HG03039 (cell line): Measurements from ENCODE around the gene MED15.

Experiments
- ATAC-seq: cut with Tn5 transposase; IDR thresholded peaks from one replicate; pipeline ENCODE4 v1.9.1; 2021; ENCODE audit warnings: mild to moderate bottlenecking, moderate library complexity; ENCODE audit not compliant: unreplicated experiment

MED15 gene

DNA sequence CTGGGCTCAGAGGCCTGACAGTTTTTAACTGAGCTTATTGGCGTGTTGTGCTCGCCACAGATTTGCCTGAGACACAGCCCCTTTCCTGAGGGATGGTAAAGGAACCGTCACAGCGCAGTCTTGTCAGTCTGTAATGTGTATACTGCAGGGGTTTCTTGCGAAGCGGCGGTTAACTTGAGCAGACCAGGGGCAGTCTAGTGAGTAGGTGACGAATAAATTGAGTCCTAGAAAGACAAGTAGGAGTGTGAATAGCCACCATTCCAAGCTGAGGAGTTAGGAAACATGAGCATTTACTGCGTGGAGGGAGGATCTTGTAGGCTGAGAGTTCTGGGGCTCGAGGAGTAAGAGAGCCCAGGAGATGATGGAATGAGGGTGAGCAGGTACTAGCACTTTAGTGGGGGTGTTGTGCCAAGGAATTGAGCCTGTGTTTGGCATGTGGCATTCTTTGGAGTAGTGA is 1.4 kb downstream of the MED15 start:
- no peak for ATAC-seq

GRCh38 chr22:20509344-20510047 is 2.1 kb downstream of the MED15 start:
- ATAC-seq = no peak

- no peak for ATAC-seq
Measured at GRCh38 chr22:20510811-20511577, 3.6 kb downstream of the MED15 start.

- no peak for ATAC-seq
Measured at GRCh38 chr22:20511578-20512229, 4.3 kb downstream of the MED15 start.

GRCh38 chr22:20514658-20515406 is 7.4 kb downstream of the MED15 start:
- no peak for ATAC-seq

DNA sequence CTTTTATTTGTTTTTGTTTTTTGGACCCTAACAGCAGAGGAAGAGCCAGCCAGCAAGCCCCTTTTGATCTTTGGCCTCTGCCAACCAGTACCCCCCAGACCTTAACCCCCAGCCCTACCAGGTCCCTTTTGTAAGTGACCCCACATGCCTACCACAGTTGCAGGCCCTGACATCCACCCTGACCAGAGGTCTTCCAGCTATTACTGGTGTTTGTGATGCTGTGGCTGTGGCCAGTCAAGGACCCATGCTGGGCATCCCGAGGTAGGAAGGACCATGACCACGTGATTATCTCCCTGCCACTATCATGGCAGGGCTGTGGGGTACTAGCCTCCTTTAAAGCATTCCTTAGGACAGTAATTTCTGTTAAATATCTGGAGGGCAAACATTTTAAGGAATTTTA is 9.0 kb downstream of the MED15 start:
- no peak for ATAC-seq

GRCh38 chr22:20517422-20517821 is 10.0 kb downstream of the MED15 start:
- no peak for ATAC-seq

GRCh38 chr22:20517841-20518592 is 10.6 kb downstream of the MED15 start:
- no peak for ATAC-seq

GRCh38 chr22:20519558-20519957 is 12.1 kb downstream of the MED15 start:
- ATAC-seq = no peak

DNA sequence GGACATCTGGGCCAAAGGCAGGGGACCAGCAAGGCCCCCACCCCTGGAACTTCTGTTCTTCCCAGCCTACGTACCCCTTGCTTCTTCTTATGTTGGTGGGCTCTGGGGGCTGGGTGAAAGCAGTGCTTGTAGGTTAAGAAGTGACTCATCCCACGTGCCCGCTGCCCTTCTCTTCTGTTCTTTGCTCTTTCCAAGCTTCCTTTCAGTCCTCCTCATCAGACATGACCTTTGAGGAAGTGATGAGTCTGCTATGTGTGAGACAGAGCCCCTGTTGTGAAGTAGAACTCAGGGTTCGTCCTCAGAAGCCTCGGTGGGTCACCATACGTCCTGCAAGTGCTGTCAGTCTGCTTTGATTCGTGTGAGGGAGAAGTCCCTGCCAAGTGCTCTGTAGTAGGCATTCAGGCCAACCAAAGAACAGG is 12.7 kb downstream of the MED15 start:
- no peak for ATAC-seq

- no peak for ATAC-seq
Measured at GRCh38 chr22:20522134-20523004, 15.0 kb downstream of the MED15 start.

DNA sequence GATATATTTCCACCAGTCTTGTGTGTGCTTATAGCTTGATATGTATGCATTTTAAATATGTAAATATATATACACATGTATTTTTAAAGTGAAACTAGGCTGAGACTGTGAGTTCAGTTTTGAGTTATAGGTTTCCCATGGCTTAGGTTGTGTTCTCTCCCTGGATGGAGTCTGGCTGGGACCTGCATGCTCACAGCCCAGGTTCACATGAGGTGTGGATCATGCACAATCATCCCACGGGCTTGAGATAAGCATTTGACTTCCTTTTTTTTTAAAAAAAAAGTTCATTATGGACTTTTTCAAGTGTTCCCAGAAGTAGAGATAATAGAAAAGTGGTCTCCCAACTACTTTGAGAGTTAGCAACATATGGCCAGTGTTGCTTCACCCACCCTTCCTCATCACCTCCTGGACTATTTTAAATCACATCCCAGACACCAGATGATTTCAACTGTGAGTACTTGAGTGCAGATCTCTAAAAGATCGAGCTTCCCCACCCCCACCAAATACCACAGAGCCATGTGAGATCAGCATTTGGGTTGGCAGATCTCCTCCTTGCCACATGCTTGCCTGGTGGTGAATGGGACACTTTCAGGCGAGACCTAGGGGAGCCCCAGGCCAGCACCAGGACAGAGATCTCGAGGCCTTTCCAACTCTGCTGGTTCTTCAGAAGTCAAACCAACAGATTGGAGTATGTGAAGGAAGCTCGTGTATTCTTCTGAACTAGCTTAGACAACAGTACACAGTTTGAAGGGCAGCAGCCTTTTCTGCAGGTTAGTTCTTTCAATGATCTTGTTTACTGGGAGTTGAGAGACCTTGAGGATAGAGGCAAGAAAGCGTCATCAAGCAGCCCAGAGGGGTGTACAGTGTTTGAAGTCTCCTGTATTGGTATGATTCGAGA is 15.9 kb downstream of the MED15 start:
- ATAC-seq = no peak

DNA sequence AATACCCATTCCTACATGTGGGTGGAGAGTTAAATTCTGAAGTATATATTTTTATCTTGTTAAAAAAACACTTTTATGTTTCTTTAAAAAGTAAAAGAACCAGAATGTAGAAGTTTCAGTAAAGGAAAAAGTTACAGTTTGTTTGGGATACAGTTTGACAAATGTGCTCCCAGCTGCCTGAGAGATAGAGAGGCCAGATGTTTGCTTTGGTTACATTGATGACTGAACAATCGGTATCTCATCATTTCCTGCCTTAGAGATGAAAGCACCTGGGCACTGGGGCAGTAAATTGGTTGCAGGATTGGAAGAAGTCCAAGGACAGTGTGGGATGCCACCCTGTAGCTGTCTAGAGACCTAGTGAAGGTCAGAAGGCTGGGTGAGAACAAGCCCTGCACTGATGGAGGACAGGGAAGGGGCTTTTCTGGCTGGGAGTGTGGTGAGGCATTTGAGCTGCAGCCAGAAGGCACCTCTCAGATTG is 16.6 kb downstream of the MED15 start:
- no peak for ATAC-seq

DNA sequence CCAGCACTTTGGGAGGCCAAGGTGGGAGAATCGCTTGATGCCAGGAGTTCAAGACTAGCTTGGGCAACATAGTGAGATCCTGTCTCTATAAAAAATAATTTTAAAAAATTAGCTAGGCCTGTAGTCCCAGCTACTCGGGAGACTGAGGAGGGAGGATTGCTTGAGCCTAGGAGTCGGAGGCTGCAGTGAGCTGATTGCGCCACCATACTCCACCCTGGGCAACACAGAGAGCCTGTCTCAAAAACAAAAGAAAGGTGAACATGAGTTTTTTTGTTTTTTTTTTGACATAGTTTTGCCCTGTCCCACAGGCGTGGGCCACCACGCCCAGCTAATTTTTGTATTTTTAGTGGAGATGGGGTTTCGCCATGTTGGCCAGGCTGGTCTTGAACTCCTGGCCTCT is 17.6 kb downstream of the MED15 start:
- ATAC-seq = no peak

DNA sequence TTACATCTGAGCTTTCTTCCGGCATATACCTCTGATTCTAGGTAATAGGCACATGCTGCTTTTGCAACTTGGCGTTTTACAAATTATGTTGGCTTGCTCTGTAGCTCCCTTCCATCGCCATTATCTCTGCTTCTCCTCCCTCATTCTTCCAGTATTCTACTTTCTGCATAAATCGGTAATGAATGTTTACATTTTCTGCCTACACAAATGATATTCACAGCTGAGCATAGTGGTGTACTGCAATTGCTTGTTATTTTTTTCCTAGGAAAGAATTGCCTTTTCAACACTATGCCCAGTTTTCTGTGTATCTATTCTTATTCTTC is 18.9 kb downstream of the MED15 start:
- ATAC-seq = no peak

- ATAC-seq = no peak
Measured at GRCh38 chr22:20526628-20527355, 19.4 kb downstream of the MED15 start.

DNA sequence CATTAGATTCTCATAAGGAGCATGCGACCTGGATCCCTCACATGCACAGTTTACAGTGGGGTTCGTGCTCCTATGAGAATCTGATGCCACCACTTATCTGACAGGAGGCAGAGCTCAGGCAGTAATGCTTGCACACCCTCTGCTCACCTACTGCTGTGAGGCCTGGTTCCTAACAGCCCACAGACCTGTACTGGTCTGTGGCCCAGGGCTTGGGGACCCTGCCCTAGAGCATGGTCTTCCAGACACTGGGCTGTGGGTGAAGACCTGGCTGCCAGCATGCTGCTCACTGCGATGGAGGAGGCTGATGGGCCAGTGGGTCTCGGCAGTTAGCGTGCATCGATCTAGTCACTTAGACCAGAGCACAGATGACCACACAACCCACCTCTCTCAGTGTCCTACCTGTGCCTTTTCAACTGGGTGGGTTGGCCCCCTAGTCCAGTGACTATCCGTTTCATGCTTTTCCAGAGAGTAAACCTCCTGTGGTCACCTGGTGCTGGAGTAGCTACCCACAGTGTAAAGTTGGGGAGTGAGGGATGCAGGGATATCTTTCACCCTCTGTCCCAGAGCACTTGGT is 21.1 kb downstream of the MED15 start:
- ATAC-seq = no peak
